VCaP (cell line): ENCODE results near the gene RAD51B.

Experiments used
- H3K27ac ChIP-seq: fragments of 450-650 bp; 2 replicates; pipeline ENCODE4 v1.5.1; 2017
- TF ChIP-seq, protein P1 (sequence below): fragments of 450-650 bp; conservative IDR thresholded peaks from 2 replicates; pipeline ENCODE4 v1.5.1; 2017; ENCODE audit warnings: mild to moderate bottlenecking, moderate library complexity

Gene RAD51B

DNA sequence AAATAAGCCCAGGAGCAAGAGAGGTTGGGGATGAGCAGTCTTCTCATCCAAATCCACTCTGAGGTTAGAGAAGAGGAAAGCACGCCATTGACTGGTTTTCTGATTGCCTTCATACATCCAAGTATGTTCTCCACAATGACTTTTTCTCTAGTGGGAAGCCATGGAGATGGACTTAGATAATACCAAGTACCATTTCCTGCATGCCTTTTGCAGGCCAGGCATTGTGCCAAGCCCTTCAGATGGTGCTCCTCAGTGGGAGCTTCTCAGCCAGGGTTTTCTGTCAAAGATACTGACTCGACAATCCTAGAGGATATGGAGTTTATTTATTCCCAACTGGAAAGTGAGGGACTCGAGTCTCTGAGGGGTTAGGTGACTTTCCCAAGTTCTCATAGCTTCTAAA is 755.3 kb downstream of the RAD51B start:
- H3K27ac ChIP-seq: no peak overlapping the region
- TF ChIP-seq, protein P1, sequence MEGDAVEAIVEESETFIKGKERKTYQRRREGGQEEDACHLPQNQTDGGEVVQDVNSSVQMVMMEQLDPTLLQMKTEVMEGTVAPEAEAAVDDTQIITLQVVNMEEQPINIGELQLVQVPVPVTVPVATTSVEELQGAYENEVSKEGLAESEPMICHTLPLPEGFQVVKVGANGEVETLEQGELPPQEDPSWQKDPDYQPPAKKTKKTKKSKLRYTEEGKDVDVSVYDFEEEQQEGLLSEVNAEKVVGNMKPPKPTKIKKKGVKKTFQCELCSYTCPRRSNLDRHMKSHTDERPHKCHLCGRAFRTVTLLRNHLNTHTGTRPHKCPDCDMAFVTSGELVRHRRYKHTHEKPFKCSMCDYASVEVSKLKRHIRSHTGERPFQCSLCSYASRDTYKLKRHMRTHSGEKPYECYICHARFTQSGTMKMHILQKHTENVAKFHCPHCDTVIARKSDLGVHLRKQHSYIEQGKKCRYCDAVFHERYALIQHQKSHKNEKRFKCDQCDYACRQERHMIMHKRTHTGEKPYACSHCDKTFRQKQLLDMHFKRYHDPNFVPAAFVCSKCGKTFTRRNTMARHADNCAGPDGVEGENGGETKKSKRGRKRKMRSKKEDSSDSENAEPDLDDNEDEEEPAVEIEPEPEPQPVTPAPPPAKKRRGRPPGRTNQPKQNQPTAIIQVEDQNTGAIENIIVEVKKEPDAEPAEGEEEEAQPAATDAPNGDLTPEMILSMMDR: no peak

DNA sequence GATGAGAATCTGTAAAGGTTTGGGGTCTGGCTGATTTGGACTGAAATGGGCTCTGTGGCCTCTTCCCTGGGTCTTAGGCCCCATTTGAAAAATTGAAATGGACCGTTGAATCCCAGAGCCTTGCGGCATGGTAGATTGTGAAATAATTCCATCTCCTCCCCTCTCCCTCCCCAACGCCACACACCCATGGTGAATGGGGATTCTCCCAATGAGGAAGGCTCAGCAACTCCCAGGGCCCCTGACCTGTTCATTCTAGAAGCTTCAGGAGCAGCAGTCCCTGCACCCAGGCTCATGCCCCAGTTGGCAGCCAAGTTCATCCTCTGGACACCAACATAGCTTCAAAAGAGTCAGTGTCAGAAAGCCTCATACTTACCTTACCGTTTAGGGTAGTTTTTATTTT is 755.8 kb downstream of the RAD51B start:
- H3K27ac ChIP-seq: no peak overlapping the region
- TF ChIP-seq, protein P1: no peak

DNA sequence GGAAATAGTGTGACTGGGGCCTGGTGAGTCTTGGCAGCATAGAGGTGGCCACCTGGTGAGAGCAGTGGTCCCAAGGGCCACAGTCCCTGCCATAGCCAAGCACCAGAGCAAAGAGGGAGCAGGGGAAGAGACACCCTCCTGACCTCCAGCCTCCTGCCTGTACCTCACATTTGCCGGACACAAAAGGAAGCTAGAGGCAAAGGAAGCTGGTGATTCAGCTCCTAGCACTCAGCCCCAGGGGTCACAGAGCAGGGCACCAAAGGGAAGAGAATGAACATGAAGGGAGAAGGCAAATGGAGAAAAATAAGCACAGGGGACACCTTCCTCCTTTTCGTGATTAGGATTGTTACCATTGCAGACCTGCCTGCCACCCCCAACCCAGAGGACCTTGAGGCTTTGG is 756.5 kb downstream of the RAD51B start:
- H3K27ac ChIP-seq: no peak overlapping the region
- TF ChIP-seq, protein P1: no peak

DNA sequence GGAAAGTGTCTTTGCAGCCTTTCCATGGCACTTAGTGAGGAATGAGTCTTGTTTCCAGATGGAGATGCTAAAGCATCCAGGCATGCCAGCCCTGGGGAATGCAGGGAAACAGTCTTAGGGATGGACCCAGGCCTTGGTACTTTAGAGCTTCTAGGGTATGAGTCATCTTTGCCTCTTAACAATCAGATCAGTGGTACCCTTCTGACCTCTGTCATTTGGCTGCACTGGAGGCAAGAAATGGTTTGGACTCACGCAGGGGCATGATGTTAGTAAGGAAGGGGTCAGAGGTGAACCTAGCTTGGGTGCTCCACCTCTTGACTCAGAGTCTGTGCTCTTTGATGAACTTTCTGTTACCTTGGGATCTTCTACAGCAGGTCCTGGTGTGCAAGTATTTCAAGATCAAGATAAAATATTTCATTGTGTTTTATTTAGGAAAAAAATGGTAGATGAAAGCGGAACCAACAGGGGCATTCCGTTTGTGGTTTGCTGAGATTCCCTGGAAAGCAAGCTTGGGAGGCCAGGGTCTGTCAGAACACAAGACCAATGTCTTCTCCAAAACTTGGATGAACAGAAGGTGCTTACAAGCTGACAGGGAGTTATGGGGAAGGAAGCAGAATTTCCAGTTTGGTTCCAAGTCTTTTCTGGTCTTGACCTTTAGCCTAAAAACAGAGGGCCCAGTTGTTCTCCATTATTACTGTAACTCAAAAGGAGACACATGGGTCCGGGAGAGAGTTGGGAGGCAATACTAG is 757.1 kb downstream of the RAD51B start:
- TF ChIP-seq, protein P1: no peak

DNA sequence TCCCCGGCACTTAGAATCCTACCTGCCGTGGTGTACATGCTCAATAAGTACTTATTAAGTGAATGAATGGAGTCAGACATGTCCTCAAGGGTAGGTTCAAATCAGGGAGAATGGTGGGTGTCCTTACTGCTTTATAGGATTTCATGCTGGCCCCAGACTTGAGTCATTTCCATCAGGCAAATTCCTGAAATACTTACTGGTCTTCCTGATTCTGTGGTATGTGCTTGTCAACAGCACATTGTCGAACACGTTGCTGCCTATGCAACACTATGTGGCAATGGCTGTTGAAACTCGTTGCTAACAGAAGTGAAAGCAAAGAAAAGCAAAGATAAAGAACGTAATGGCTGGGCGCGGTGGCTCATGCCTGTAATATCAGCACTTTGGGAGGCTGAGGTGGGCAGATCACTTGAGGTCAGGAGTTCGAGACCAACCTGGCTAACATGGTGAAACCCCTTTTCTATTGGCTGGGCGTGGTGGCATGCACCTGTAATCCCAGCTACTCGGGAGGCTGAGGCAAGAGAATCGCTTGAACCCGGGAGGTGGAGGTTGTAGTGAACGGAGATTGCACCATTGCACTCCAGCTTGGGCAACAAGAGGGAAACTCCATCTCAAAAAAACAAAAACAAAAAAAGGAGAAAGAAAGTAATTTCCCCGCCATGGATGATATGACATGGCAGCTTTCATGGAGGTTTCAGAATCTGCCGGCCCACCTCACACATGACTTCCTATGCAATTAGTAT is 758.4 kb downstream of the RAD51B start:
- TF ChIP-seq, protein P1: no peak

More for the DNA sequence above, 757.1 kb downstream of the RAD51B start:
- H3K27ac ChIP-seq: no peak overlapping the region

DNA sequence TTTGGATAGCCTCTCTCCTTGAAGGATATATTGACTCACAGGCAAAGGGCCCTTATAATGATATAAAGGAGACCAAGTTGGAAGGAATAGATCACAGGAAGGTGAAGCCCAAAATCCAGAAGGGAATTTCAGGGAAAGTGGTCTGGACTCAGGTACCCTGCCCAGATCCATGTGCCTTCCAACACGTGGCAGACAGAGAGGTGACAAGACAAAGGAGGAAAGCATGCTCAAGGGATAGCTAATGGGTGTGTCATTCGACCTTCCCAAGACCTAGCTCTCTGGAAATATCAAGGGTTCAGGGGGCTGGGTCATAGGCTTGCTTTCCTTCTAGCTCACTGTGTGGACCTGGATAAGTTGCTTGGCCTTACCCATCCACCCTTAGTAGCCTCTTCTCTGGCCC is 759.0 kb downstream of the RAD51B start:
- TF ChIP-seq, protein P1: no peak
- H3K27ac ChIP-seq: no peak overlapping the region

More for the DNA sequence above, 758.4 kb downstream of the RAD51B start:
- H3K27ac ChIP-seq: no peak overlapping the region

DNA sequence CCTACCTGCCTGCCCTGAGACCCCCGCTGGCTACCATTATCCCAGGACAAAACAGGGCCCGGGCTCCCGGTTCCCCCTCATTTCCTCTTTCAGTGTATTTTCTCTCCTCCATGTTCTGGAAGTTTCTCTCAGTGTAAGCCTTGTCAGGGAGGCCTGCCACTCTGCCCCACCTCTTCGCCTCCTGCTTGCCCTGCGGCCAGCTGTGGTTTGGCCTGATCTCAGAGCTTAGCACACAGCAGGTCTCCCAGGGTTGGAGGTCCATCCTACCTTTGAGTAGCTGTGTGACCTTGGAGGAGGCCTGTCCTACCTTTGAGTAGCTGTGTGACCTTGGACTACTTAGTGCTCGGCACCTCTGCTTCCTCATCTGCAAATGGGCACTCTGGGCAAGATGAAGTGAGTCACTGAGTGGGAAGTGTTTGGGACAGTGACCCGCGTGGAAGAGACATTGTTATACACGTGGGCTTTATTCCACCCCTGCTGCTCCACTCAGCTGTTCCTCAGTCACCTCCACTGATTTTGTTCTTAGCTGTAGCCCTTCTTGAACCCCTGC is 760.6 kb downstream of the RAD51B start:
- no peak overlapping the region for H3K27ac ChIP-seq
- TF ChIP-seq, protein P1: no peak
